ENCODE data around the gene ZNF682. TPM values are rescaled to one million over a fixed set of nuclear protein-coding genes. Genes with fewer than 3 reads are reported as not detected.
"Not testable (repeated sequence)": the region's sequence is repeated elsewhere in the genome, so short reads cannot be mapped to it uniquely, and the experiment has no call there.

The ZNF682 gene
- total RNA-seq, 1 experiment from 2014 or later: 2.5 TPM

- Mint-ChIP-seq H3K4me1 (ENCODE audit: low read depth, unreplicated experiment) (no peaks in the 10 kb centered on the region), H3K27me3 (ENCODE audit: insufficient read depth, unreplicated experiment) (no peaks in the 10 kb centered on the region), H3K9me3 (ENCODE audit: unreplicated experiment) (peaks cover 45% of the 10 kb centered on the region), H3K36me3 (ENCODE audit: insufficient read depth, unreplicated experiment) (no peaks in the 10 kb centered on the region), H3K4me3 (ENCODE audit: unreplicated experiment) (no peak overlapping the region), H3K27ac (ENCODE audit: unreplicated experiment) (no peak overlapping the region)
- no peaks in the 10 kb centered on the region for H3K36me3 ChIP-seq (ENCODE audit: control insufficient read depth, insufficient read depth, low read length)
- H3K9me3 ChIP-seq: peaks cover 14% of the 10 kb centered on the region; the same call in 1 of the 2 replicates
- ChIA-PET POLR2A (no interaction called here), CTCF (no interaction called here)
- no peak overlapping the region for H3K4me3 ChIP-seq (ENCODE audit: low read depth, low read length)
- TF ChIP-seq CTCF (IDR thresholded peaks at IDR 0.05; ENCODE audit: insufficient read depth in 1 of 2, low read depth in 1 of 2, low read length in 1 of 2, severe bottlenecking in 1 of 2, unreplicated experiment in 1 of 2): no peak
- intact Hi-C loops (cut with micrococcal nuclease; ENCODE audit: unreplicated experiment): no loop called here
- no peaks in the 10 kb centered on the region for H3K4me1 ChIP-seq
- BruUV-seq (replicated peaks): no TSS peak
- DNase-seq: no peak
- H3K27me3 ChIP-seq (replicated peaks; ENCODE audit: control insufficient read depth, insufficient read depth, low read length): no peaks in the 10 kb centered on the region
Observed at GRCh38 chr19:19964416-19964815, 74.9 kb downstream of the ZNF682 start.

- not testable (repeated sequence) for H3K4me3 Mint-ChIP-seq (ENCODE audit: unreplicated experiment); BruUV-seq (replicated peaks)
Observed at GRCh38 chr19:19959151-19959799, 80.0 kb downstream of the ZNF682 start.

GRCh38 chr19:19957766-19958165 lies 81.5 kb downstream of the ZNF682 start:
- H3K9me3 Mint-ChIP-seq (ENCODE audit: unreplicated experiment): peaks cover 27% of the 10 kb centered on the region
- intact Hi-C loops (cut with micrococcal nuclease; ENCODE audit: unreplicated experiment); H3K4me1 Mint-ChIP-seq (ENCODE audit: low read depth, unreplicated experiment); H3K27ac Mint-ChIP-seq (ENCODE audit: unreplicated experiment); CTCF ChIA-PET; H3K4me3 Mint-ChIP-seq (ENCODE audit: unreplicated experiment); H3K27me3 ChIP-seq (replicated peaks; ENCODE audit: control insufficient read depth, insufficient read depth, low read length); BruUV-seq (replicated peaks); H3K4me3 ChIP-seq (ENCODE audit: low read depth, low read length); H3K9me3 ChIP-seq; POLR2A ChIA-PET; H3K27me3 Mint-ChIP-seq (ENCODE audit: insufficient read depth, unreplicated experiment); H3K36me3 ChIP-seq (ENCODE audit: control insufficient read depth, insufficient read depth, low read length); H3K36me3 Mint-ChIP-seq (ENCODE audit: insufficient read depth, unreplicated experiment); H3K4me1 ChIP-seq; DNase-seq: not testable (repeated sequence)

More at GRCh38 chr19:19959151-19959799, 80.0 kb downstream of the ZNF682 start:
- H3K4me3 ChIP-seq (ENCODE audit: low read depth, low read length); H3K27me3 Mint-ChIP-seq (ENCODE audit: insufficient read depth, unreplicated experiment); CTCF ChIA-PET; H3K36me3 ChIP-seq (ENCODE audit: control insufficient read depth, insufficient read depth, low read length); H3K4me1 Mint-ChIP-seq (ENCODE audit: low read depth, unreplicated experiment); H3K27ac Mint-ChIP-seq (ENCODE audit: unreplicated experiment); intact Hi-C loops (cut with micrococcal nuclease; ENCODE audit: unreplicated experiment); H3K27me3 ChIP-seq (replicated peaks; ENCODE audit: control insufficient read depth, insufficient read depth, low read length); POLR2A ChIA-PET; H3K9me3 ChIP-seq; H3K4me1 ChIP-seq; H3K36me3 Mint-ChIP-seq (ENCODE audit: insufficient read depth, unreplicated experiment): not testable (repeated sequence)
- peaks cover 27% of the 10 kb centered on the region for H3K9me3 Mint-ChIP-seq (ENCODE audit: unreplicated experiment)
- TF ChIP-seq CTCF (IDR thresholded peaks at IDR 0.05; ENCODE audit: insufficient read depth in 1 of 2, low read depth in 1 of 2, low read length in 1 of 2, severe bottlenecking in 1 of 2, unreplicated experiment in 1 of 2): peak; percentile 24 to 43
- peak; percentile 45 to 54 for DNase-seq

Measured in Caco-2 (cell line).